NCI-H1092 (cell line): Measurements from ENCODE around the gene HDAC7.
"Not testable (repeated sequence)": the region's sequence is repeated elsewhere in the genome, so short reads cannot be mapped to it uniquely, and the experiment has no call there.

ENCODE experiments used
- DNase-seq: peaks from one replicate; lab custom pipeline; 2025; lab: John Stamatoyannopoulos, UW

HDAC7 gene

DNA sequence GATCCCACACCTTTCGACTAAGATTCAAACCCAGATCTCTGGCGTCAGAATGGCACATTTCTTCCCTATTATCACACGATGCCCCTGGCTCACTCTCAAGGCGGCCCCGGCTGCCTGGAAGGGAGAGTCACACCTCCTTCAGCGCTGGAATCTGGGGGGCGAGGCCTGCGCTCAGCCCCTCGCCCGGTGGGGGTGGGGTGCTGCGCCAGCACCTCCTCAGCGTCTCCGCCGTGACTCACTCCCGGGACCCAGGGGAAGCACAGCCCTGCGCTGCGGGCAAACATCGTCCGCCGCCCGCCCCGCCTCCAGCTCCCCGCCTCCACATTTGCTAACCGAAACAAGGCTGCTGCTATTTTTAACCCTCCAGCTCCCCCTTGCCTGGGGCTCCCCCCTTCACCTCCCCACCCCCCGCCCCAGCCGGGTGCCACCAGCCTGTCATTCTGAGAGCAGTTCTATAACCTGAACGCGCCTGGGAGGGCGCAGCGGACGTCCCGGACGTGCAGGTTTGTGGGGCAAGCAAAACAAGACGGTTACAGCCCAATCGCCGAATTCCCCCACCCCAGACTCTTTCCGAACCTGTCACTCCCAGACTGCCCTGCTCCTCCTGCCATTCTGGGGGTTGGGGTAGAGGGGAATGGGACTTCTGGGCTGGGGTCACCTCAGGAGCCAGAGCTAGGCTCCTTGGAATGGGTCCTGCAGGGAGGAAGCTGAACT lies 6.7 kb downstream of the HDAC7 start:
- DNase-seq, result no peak

GRCh38 chr12:47811581-47812484 lies 7.9 kb downstream of the HDAC7 start:
- no peak for DNase-seq

DNA sequence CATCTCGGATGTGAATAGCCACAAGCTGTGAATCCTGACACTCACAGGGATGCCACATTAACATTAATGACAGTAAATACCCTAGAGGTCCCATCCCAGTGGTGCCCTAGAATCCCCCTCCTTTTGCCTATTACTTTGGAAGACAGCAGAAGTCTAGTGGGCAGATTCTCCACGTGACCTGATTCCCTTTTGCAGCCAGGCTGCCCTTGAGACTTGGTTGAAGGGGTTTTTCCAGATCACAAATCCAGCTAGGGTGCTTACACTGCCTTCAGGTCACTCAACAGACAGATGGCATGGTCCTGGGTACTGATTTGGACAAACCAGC lies 8.7 kb downstream of the HDAC7 start:
- no peak for DNase-seq

DNA sequence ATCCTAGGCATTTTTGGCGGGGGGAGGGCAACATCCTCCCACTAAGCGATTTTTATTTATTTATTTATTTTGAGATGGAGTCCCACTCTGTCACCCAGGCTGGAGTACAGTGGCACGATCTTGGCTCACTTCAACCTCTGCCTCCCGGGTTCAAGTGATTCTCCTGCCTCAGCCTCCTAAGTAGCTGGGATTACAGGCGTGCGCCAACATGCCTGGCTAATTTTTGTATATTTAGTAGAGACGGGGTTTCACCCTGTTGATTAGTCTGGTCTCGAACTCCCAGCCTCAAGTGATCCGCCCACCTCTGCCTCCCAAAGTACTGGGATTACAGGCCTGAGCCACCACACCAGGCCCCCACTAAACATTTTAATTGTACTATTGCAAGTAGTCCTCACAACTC lies 10.2 kb downstream of the HDAC7 start:
- DNase-seq, result not testable (repeated sequence)

GRCh38 chr12:47808574-47809365 lies 10.9 kb downstream of the HDAC7 start:
- DNase-seq, result no peak

- no peak for DNase-seq
These were observed 11.7 kb downstream of the HDAC7 start for GRCh38 chr12:47808050-47808449.

GRCh38 chr12:47807338-47807737 lies 12.4 kb downstream of the HDAC7 start:
- DNase-seq, result no peak

DNA sequence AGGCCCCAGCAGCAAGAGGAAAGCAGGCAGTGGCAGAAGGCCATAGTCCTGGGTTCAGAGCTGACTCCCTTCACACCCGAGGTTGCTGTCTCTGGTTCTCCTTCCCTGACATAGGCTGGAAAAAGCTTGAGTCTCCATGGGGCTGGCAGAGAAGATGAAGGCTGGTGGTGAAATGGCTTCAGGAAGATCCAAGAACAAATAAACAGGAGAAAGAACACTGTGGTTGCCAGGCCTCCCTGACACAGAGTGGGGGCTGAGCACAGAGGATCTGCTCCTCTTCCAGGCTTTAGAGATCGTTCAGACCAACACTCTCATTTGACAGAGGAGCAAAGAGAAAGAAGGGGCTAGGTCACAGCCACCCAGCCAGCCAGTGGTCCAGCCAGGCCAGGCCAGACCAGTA lies 14.3 kb downstream of the HDAC7 start:
- no peak for DNase-seq

GRCh38 chr12:47804171-47804570 lies 15.5 kb downstream of the HDAC7 start:
- no peak for DNase-seq

- no peak for DNase-seq
These were observed 16.4 kb downstream of the HDAC7 start for GRCh38 chr12:47803191-47803875.

DNA sequence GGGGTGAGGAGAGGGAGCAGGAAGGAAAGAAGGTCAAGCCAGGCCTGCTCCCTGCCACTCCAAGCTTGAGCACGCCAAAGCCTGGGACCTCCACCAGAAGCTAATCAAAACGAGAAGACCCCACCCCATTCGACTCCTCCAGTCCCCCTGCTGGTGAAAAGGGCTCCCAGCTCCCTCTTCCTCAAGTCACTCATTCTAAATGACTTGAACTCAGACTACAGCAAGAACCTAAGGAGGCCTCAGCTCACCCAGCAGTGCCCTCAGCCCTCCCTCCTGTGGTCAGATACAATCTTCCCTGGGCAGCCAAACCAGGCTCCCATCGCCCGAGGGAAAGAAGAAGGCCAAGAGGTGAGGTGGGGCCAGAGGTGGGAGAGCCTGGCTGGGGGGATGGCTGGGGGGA lies 17.4 kb downstream of the HDAC7 start:
- no peak for DNase-seq

DNA sequence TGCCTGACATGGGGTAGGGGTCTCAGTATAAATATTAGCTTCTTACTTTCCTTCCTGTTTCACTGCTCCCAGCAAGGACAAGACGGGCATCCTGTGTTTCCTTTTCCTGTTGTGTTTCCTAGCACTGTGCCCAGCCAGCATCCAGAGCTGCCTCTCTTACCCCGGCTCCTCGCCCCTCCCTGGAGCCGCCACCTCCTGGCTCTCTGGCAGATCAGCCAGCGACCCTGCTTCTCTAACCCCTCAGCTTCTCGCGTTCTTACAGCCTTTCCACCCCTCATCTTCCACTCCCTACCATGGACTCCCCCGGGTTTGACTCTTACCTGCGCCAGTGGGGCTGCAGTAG lies 17.8 kb downstream of the HDAC7 start:
- no peak for DNase-seq

DNA sequence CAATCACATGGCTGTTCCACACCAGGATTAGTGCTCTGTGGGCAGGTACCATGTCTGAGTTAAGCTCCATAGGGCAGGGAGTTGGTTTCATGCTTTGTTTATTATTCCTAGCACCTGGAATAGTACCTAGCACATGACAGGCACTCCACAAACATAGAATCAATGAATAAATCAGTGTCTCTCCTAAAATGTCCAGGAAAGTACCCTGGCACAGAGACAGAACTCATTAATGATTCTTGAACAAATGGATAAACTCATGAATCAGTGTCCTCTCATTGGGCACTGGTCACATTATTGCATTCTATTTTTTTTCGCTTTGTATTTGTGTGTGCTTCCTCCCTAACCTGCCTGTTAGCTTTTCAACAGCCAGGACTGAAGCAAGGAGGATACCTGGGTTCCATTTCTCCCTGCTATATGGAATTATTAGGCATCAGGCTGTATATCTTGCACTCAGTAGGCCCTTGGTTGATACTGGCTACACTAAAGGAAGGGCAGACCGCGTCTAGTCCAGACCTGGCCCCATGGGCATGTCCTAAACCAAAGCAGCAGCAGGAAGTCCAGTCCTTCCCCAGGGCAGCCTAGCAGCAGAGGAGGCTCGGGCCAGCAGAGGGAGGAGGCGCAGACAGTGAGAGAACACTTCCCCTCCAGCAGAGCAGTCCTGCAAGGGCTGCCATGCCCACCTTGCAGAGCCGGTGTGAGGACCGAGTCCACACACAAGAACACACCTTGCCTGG lies 18.4 kb downstream of the HDAC7 start:
- no peak for DNase-seq

GRCh38 chr12:47800582-47800981 lies 19.1 kb downstream of the HDAC7 start:
- no peak for DNase-seq

DNA sequence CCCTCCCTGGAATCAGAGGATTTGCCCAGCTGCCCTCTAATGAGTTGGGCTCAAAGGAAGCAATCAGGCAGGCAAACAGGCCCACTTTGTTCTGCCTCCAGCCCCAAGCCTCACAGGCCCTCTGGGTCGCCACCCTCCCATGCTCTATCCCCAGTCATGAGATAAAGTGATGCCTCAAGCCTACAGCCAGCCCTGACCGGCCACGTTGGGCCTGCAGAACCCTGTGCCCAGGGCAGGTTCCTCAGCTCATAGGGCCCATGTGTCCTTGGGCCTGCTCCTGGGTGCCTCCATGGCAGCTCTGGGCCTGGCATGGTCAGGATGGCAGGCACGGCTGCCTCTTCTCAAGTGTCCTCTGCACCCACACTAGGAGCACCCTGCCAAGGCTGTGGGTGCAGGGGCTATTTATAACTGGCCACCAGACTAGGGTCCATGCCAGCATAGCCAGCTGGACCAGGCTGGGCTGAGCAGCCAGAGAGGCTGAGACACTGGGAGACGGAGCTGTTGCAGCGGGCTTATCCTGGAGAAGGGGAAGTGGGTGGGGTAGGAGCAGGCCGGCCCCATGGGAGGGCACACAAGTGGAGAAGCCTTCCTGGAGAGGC lies 20.2 kb downstream of the HDAC7 start:
- DNase-seq, result no peak

DNA sequence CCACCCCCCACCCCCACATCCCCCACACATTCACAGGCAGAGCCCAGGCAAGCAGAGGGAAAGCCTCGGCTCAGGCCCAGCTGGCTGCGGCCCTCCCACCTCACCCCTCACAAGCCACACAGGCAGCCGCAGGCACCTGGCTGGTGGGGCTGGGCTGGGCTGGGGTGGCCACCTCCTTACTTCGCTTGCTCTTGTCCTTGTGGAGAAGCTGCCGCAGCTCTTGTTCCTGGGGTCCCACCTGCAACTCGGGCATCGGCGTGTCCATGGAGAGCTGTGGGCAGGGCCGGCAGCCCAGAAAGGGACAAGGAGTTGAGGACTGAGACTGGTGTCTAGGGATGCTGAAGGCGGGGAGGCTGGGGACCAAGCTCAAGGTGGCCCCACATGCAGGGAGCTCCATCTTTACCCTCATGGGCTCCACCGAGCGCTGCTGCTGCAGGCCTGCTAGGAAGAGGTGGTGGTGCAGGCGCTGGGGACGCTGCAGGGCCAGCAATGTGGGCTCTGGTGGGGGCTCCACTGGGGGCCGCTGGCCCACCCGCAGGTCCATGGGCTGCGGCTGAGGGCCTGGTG lies 21.2 kb downstream of the HDAC7 start:
- DNase-seq, result no peak

DNA sequence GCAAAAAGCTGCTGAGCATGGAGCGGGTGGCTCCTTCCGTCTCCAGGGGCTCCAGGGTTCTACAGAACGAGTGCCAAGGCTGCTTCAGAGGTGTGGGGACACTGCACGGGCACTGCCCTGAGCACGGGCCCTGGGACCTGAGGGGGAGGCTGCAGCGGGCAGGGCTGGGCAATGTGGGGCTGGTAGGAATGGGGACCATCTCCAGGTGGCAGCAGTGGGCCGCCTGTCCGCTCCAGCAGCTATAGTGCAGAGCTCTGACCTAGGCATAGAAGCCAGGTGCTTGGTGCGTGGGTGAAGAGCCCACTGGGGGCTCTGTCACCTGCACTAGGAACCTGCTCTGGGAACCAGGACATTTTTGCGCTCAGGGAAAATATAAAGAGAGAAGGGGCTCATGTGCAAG lies 22.3 kb downstream of the HDAC7 start:
- DNase-seq, result peak; percentile 54

- no peak for DNase-seq
These were observed 23.8 kb downstream of the HDAC7 start for GRCh38 chr12:47795814-47796411.

DNA sequence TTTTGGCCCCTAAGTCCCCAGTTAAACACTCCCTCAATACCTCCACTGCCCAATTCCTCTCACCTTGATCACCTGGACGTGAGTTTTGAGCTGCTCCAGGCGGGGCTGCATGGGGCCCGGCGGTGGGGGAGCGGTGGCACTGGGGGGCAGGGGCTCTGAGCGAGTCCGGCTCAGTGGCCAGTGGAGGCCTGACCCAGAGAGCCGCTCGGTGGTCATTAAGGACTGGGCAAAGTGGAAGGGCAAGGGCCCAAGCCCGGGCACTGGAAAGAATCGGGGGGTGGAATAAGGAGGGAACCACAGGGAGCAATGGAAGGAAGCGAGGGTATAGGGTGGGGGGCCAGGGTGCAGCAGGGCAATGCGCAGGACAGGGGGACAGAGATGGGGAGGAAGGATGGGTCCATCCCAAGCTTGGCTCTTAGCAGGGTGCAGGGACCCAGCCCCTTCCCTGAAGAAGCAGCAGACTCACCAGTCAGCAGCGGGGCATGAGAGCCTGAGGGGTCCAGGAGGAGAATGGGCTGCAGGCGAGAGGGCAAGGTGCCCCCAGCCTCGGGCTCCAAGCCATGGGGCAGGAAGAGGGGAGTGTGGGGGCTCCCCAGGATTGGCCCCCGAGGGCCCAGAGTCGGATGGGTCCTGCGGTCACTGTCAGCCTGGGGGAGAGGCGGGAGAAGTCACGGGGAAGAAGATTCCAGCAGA lies 24.4 kb downstream of the HDAC7 start:
- no peak for DNase-seq

GRCh38 chr12:47794679-47795078 lies 25.0 kb downstream of the HDAC7 start:
- no peak for DNase-seq
